SK-N-MC (cell line): ENCODE data around the gene FADS3.

Source experiments
- EZH2 ChIP-seq: fragments of 200-600 bp; sonication (generic); IDR thresholded peaks from one replicate; pipeline ENCODE4 v1.6.1; 2017; ENCODE audit warnings: antibody characterized with exemption
- FOXP2 ChIP-seq: optimal IDR thresholded peaks from 2 replicates; pipeline ENCODE3; 2011; ENCODE audit warnings: mild to moderate bottlenecking, moderate library complexity; ENCODE audit not compliant: insufficient read depth; ENCODE audit errors: extremely low read length, control extremely low read depth
- POLR2AphosphoS5 ChIP-seq: IDR thresholded peaks from 2 replicates; pipeline ENCODE4 v1.6.1; 2012; ENCODE audit warnings: mild to moderate bottlenecking, low read depth, low read length, borderline replicate concordance

DNA sequence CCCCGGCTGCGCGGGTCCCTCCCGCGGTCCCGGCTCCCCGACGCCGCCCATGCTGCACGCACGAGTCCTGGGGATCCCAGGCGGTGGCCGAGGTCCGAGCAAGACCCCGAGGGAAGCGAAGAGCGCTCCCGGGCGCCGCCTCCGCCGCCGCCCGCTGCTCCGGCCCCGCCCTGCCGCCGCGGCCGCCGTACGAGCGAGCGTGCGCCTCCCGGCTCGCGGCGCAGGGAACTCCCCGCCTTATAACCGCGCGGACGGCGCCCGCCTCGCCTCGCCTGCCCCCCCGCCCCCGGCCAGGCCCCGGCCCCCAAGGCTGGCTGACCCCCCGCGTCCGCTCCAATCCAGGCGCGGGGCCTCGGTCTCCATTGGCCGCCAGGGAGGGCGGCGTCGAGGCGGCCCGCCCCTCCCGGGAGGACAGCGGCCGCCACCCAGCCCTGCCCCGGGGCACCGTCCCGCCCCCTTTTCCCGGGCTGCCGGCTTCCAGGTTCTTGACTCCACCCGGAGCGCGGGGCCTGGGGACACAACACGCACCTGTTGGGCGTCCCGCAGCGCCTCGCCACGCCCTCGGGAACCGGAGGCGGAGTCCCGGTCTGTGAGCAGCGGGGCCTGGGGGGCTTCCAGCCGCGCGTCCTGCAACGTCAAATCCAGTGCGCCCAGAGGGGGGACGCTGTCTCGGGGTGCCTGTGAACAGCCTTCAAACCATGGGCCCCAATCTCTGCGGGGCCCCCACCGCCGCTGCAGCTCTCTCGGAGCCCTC is at the start of gene FADS3:
- TF ChIP-seq EZH2, result no peak
- 0 out of 2 replicates have a peak, but pooled peaks have one; percentile 18 for TF ChIP-seq POLR2AphosphoS5
- no peak for TF ChIP-seq FOXP2
